GM19023 (cell line): ENCODE results near the gene STMN3.

Experiments used
- ATAC-seq: cut with Tn5 transposase; IDR thresholded peaks from one replicate; pipeline ENCODE4 v1.9.1; 2021; ENCODE audit warnings: mild to moderate bottlenecking, moderate library complexity; ENCODE audit not compliant: unreplicated experiment

STMN3 gene

GRCh38 chr20:63591147-63591533, 62.1 kb downstream of the STMN3 start:
- ATAC-seq, result no peak

DNA sequence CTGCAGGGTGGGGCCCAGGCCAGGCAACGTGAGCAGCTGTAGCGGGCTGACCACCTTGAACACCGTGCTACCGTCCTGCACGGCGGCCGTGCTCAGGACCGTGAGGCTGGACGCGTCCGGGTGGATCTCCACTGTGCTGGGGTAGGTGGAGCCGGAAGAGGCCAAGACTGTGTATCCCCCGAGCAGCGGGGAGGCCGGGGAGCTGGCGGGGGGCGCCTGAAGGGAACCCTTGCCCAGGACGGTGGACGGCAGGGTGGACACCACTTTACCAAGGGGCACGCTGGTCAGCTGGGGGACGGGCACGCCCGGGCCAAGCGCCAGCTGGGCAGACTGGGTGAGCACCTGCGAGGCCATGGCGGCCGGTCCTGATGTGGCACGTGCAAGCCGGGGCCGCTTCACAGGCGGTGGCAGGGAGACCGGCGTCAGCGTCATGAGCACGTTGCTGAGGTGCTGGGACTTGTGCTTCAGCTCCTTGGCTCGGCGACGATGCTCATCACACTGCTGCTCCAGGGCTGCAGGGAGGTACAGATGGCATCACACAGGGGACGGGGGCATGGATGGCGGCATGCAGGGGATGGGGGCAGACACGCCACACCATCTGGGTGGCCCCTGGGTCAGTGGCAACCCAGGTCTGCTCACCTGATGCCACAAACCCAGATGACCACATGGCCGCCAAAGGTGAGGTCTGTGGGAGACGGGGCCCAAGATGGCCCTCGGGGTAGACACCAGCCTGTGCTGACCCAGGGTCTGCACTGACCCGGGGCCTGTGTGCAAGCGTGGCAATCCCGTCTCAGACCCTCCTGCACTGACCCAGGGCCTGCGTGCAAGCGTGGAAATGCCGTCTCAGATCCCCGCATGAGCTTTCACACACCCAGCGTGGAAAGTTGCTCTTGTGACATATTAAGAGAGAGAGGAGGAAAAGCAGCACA, 62.7 kb downstream of the STMN3 start:
- no peak for ATAC-seq
